Gastroesophageal sphincter (tissue), 4 donors: Measurements from ENCODE around the gene VANGL2. TPM values are rescaled to one million over a fixed set of nuclear protein-coding genes. Genes with fewer than 3 reads are reported as not detected.

Experiments
- ATAC-seq: fragments of 150-250 bp; one replicate; pipeline ENCODE4 v1.9.1; 2016; ENCODE audit warnings: mild to moderate bottlenecking, moderate library complexity
- H3K27ac ChIP-seq, 4 donors: fragments of 200-600 bp; sonication (generic) in 3 of 4; 1 replicate in 3 of 4; 2 replicates in 1 of 4; pipeline ENCODE4 v1.5.1; 2016 to 2019
- H3K27me3 ChIP-seq: fragments of 200-600 bp; sonication (generic); one replicate; pipeline ENCODE4 v1.5.1; 2019
- H3K36me3 ChIP-seq, 2 donors: fragments of 200-600 bp; sonication (generic); one replicate each; pipeline ENCODE4 v1.5.1; 2019; ENCODE audit warnings: control low read depth in 1 of 2
- H3K4me1 ChIP-seq, 3 donors: fragments of 200-600 bp; sonication (generic); 1 replicate in 2 of 3; 2 replicates in 1 of 3; pipeline ENCODE4 v1.5.1; 2016 to 2019; ENCODE audit warnings: control low read depth in 2 of 3
- H3K4me3 ChIP-seq, 2 donors: fragments of 200-600 bp; sonication (generic); one replicate each; pipeline ENCODE4 v1.5.1; 2019; ENCODE audit warnings: mild to moderate bottlenecking in 1 of 2, moderate library complexity in 1 of 2
- H3K9me3 ChIP-seq, 3 donors: fragments of 200-600 bp; sonication (generic); one replicate each; pipeline ENCODE4 v1.5.1; 2017 to 2019; ENCODE audit warnings: control low read depth in 2 of 3
- EP300 ChIP-seq: sonication (generic); formaldehyde crosslinking; IDR thresholded peaks from one replicate; pipeline ENCODE4 v1.6.1; 2017; ENCODE audit warnings: antibody characterized with exemption, mild to moderate bottlenecking
- POLR2A ChIP-seq, 2 donors: fragments of 450-650 bp; IDR thresholded peaks; one replicate each; pipeline ENCODE4 v1.6.1; 2017; ENCODE audit warnings: antibody characterized with exemption in 2 of 2, mild to moderate bottlenecking in 2 of 2, moderate library complexity in 1 of 2
- POLR2AphosphoS5 ChIP-seq: sonication (generic); formaldehyde crosslinking; IDR thresholded peaks from one replicate; pipeline ENCODE4 v1.6.1; 2017; ENCODE audit warnings: antibody characterized with exemption
- WGBS, 2 donors: methylation state at CpG; one replicate each; pipeline ENCODE4 v1.1.5; 2018; ENCODE audit warnings: low coverage in 1 of 2; 5-methylcytosine and 5-hydroxymethylcytosine counted together
- total RNA-seq, 4 donors: library from RNA; depleted of rRNA; stranded (reverse); fragments of >200 nt; gene quantifications; one replicate each; pipeline ENCODE4 v1.1.0, GENCODE V29; 2016
- TF ChIP-seq, protein P1 (sequence below), 4 experiments: fragments of 200-600 bp in 2 of 4; fragments of 450-650 bp in 2 of 4; sonication (generic) in 1 of 4; IDR thresholded peaks; one replicate each; pipeline ENCODE4 v1.5.1; 2017 to 2019; ENCODE audit warnings: antibody characterized with exemption in 4 of 4, mild to moderate bottlenecking in 2 of 4, moderate library complexity in 2 of 4

Gene VANGL2
- total RNA-seq, 4 donors from 2014 or later: 0.62 to 8.5 (median 4.3) TPM

GRCh38 chr1:160370561-160371345 lies 29.6 kb upstream of the VANGL2 start:
- ATAC-seq: no peak
- TF ChIP-seq EP300 (no peak), POLR2AphosphoS5 (no peak), POLR2A (IDR thresholded peaks at IDR 0.05) (no peak)
- TF ChIP-seq, protein P1, sequence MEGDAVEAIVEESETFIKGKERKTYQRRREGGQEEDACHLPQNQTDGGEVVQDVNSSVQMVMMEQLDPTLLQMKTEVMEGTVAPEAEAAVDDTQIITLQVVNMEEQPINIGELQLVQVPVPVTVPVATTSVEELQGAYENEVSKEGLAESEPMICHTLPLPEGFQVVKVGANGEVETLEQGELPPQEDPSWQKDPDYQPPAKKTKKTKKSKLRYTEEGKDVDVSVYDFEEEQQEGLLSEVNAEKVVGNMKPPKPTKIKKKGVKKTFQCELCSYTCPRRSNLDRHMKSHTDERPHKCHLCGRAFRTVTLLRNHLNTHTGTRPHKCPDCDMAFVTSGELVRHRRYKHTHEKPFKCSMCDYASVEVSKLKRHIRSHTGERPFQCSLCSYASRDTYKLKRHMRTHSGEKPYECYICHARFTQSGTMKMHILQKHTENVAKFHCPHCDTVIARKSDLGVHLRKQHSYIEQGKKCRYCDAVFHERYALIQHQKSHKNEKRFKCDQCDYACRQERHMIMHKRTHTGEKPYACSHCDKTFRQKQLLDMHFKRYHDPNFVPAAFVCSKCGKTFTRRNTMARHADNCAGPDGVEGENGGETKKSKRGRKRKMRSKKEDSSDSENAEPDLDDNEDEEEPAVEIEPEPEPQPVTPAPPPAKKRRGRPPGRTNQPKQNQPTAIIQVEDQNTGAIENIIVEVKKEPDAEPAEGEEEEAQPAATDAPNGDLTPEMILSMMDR (IDR thresholded peaks at IDR 0.05): no peak
- WGBS, 2 donors: 46 to 60% methylated on average over 3 to 8 of the region's 42 CpGs

DNA sequence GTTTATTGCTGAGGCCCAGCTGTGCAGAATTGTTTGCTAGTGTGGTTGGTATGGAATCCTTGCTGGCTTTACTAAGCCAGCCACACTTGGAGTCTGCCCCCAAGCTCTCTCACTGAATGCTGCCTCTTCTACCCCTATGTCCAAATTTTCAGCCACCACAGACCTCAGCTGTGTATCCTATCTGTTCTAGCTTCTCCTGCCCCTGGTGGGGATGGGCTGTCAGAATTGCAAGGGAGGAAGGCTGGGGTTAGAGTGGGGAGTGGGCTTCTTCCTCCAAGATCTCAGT lies 29.1 kb upstream of the VANGL2 start:
- Histone ChIP-seq H3K9me3 (no peaks in the 10 kb centered on the region), H3K27me3 (peaks cover 72% of the 10 kb centered on the region), H3K4me1 (peaks cover 0 to 20% (median 11%) of the 10 kb centered on the region in 3 donors), H3K4me3 (no peak overlapping the region), H3K27ac (no peak overlapping the region), H3K36me3 (no peaks in the 10 kb centered on the region)
- TF ChIP-seq, protein P1 (IDR thresholded peaks at IDR 0.05): no peak
- no peak for TF ChIP-seq POLR2AphosphoS5
- TF ChIP-seq POLR2A (IDR thresholded peaks at IDR 0.05): no peak
- TF ChIP-seq EP300: no peak
- no peak for ATAC-seq

More at GRCh38 chr1:160370561-160371345, 29.6 kb upstream of the VANGL2 start:
- H3K9me3 ChIP-seq: no peaks in the 10 kb centered on the region
- no peak overlapping the region for H3K4me3 ChIP-seq
- no peak overlapping the region for H3K27ac ChIP-seq
- no peaks in the 10 kb centered on the region for H3K36me3 ChIP-seq
- H3K4me1 ChIP-seq: peaks cover 0 to 15% (median 6%) of the 10 kb centered on the region in 3 donors
- H3K27me3 ChIP-seq: peaks cover 70% of the 10 kb centered on the region

- Histone ChIP-seq H3K36me3 (no peaks in the 10 kb centered on the region), H3K27me3 (peaks cover 70% of the 10 kb centered on the region), H3K4me3 (no peak overlapping the region), H3K9me3 (no peaks in the 10 kb centered on the region), H3K27ac (no peak overlapping the region), H3K4me1 (peaks cover 0 to 25% (median 12%) of the 10 kb centered on the region in 3 donors)
- TF ChIP-seq POLR2AphosphoS5 (no peak), EP300 (no peak), POLR2A (IDR thresholded peaks at IDR 0.05) (no peak)
- TF ChIP-seq, protein P1 (IDR thresholded peaks at IDR 0.05): no peak
- ATAC-seq: no peak
- WGBS, 2 donors: 61 to 86% methylated on average over 3 to 4 of the region's 4 CpGs
These were observed 28.6 kb upstream of the VANGL2 start for GRCh38 chr1:160371756-160372155.

GRCh38 chr1:160373696-160374095 lies 26.7 kb upstream of the VANGL2 start:
- Histone ChIP-seq H3K4me1 (peaks cover 0 to 25% (median 12%) of the 10 kb centered on the region in 3 donors), H3K27me3 (peaks cover 51% of the 10 kb centered on the region), H3K4me3 (no peak overlapping the region), H3K9me3 (no peaks in the 10 kb centered on the region), H3K36me3 (no peaks in the 10 kb centered on the region), H3K27ac (peak overlapping the region in 1 of 4 donors; percentile 61)
- TF ChIP-seq POLR2A (IDR thresholded peaks at IDR 0.05) (no peak), EP300 (no peak), POLR2AphosphoS5 (no peak)
- TF ChIP-seq, protein P1 (IDR thresholded peaks at IDR 0.05): no peak
- no peak for ATAC-seq
- whole genome bisulfite sequencing, 2 donors: 73 to 98% methylated on average over 4 of the region's 4 CpGs
